ENCODE measurements around the gene TBC1D3B. TPM values are rescaled to one million over a fixed set of nuclear protein-coding genes. Genes with fewer than 3 reads are reported as not detected.
"Not testable (repeated sequence)": the region's sequence is repeated elsewhere in the genome, so short reads cannot be mapped to it uniquely, and the experiment has no call there.

TBC1D3B gene
- polyA plus RNA-seq, 4 donors: 4.3 to 18.7 (median 8.6) TPM

DNA sequence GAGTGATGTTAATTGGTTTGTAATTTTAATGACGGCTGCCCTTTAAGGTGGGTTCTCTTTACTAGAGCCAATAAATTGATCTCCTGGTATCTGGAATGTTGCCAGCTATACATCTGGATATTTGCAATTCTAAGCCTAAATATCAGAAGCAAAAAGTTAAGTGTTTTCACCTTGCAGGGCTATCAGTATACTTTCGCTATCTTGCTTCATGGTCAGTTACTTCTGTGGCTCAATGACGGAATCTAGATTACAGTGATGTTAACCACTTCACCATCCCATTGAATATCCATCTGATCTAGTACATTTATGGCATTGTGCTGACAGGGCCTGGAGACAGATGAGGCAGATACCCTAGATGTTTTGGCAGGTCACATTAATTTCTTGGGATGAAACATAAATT is 44.5 kb downstream of the TBC1D3B start:
- no peak for DNase-seq (ENCODE audit: low read depth in 4 of 4, low spot score in 3 of 4)

DNA sequence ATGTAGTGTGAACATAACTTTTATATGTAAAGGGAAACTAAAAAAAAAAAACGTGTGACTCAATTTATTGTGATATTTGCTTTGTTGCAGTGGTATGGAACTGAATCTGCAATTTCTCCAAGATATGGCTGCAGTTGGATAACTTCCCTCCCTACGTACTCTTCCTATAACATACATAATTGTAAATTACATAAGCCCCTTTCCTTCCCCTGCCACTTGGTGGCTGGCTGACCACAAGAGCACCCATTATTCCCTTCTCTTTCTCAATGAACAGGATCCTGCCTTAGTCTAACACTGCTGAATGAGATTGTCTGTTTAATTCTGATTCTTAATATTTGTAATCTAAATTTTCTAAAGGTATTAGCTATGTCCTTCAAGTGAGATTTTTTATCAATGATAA is 45.0 kb downstream of the TBC1D3B start:
- no peak for DNase-seq (ENCODE audit: low read depth in 4 of 4, low spot score in 3 of 4)

DNA sequence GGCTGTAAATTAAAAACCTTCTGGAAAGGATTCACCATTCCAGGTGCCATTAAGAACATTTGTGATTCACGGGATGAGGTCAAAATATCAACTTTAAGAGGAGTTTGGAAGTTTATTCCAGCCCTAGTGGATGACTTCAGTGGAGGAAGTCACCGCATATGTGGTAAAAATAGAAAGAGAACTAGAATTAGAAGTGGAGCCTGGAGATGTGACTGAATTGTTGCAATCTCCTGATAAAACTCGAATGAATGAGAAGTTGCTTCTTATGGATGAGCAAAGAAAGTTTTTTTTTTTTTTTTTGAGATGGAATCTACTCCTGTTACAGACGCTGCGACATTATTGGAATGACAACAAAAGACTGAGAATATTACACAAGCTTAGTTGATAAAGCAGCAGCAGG is 46.1 kb downstream of the TBC1D3B start:
- DNase-seq (ENCODE audit: low read depth in 4 of 4, low spot score in 3 of 4): no peak

DNA sequence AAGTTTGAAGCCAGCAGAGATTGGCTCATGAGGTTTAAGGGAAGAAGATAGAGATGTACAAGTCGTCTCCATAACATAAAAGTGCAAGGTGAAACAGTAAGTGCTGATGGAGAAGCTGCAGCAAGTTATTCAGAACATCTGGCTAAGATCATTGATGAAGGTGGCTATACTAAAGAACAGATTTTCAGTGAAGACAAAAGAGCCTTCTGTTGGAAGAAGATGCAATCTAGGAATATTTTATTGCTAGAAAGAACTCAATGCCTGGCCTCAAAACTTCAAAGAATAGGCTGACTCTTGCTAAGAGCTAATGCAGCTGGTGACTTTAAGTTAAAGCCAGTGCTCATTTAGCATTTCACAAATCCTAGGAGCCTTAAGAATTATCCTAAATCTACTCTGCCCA is 46.8 kb downstream of the TBC1D3B start:
- no peak for DNase-seq (ENCODE audit: low read depth in 4 of 4, low spot score in 3 of 4)

DNA sequence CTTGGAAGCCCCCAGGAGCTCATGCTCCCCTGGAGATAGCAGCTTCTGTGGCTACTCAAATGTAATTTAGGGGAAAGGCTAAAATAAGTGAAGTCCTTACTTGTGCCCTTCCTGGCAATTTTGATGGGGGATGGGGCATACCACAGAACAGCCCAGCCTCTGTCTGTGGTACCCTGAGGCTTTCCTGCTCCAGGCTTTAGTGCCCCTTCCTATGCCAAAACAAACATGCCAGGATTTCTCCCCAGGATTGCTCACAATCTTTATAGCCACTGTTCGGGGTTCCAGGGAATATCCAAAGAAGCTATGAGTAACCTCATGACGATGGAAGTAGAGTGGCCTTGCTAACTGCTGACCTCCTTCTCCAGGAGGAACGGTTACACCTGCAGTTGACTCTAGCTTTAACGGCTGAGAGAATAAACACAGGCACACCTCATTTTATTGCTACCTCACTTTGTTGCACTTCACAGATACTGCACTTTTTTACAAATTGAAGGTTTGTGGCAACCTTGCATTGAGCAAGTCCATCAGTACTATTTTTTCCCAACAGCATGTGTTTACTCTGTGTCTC is 47.9 kb downstream of the TBC1D3B start:
- no peak for DNase-seq (ENCODE audit: low read depth in 4 of 4, low spot score in 3 of 4)

DNA sequence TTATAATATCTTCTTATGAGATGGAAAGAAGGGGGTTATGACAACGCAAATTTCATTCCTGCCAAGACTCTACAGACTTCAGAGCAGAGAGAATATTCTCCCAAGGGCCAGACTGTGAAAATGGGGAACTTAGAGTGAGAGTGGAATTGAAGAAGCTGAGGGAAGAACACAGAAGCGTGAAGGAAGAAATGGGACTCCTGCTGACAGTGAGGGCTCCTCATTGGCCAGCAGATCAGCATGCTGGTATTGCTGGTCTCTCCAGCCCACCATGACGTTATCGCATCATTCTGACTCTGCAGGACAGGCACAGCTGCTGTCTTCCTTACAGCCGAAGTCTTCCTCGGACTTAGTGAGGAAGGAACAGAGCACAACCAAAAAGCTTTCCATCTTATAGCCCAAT is 48.5 kb downstream of the TBC1D3B start:
- DNase-seq (ENCODE audit: low read depth in 4 of 4, low spot score in 3 of 4): no peak

DNA sequence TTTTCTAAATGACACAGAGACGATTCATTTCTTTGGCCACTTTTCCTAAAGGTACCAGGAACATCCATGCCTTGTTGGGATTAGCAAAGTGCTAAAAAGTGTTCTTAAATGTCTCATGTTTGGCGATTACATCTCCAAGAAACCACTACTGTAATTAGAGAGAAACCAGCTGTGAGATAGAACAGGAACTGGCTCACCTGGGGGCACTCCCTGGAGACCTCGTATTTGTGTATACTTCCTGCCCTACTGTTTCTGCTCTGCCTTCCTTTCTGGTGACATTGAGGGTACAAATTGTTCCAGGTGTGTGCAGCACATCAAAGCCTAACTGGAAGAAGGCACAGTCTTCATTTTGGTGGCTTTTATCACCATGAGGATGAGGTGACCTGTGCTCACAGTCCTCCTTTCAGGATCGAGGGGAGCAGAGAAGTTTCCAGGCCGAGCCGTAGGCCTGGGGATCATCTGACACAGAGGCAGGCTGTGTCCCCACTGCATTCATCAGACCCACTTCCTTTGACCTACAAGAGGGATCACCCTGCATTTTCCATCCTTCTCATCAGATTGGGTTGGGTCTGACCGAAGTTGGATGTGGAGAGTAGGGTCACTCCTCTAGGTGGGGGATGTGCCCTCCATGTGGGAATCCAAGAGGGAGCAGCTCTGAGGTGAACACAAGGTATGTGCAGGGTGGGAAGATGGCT is 49.1 kb downstream of the TBC1D3B start:
- DNase-seq (ENCODE audit: low read depth in 4 of 4, low spot score in 3 of 4): no peak

DNA sequence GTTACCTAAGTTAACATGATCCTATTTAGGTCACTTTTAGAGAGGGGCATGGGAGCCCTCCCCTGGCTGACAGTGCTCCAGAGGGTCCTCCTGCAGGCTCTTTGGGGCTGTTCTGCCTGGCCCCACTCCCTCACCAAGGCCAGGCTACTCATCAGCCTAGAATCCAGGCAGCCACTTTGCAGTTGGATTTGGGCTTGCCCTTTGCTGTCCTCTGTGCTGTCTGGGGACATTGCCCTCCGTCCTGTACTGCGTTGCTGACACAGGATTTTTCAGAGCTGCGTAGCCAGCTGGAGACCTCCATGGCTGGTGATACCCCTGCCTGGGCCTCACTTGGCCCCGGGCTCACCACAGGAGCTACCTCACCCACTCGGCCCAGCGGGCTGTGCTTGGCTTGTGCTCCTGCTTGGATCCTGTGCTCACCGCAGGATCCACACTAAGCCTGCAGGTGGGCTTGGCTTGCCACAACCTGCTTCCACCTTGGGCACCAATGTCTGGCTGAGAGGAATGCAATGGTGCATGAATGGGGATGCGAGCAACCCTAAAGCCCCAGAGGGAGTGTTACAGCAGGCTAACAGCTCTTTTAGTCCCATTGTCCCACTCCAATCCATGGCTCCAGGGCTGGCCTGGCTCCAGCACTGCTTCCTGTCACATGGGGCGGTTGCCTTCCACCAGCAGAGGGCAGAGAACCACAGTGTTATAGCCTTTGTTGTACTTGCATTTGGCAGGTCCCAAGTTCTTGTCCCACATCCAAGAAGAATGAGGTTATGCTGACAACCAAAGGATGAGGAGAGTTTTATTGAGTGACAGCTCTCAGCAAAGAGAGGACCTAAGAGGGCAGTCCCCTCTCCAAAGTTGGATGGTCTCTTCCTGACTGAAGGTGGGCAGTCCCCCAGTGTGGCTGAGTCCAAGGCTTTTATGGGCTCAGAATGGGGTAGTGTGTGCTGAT is 51.3 kb downstream of the TBC1D3B start:
- DNase-seq (ENCODE audit: low read depth in 4 of 4, low spot score in 3 of 4): no peak

DNA sequence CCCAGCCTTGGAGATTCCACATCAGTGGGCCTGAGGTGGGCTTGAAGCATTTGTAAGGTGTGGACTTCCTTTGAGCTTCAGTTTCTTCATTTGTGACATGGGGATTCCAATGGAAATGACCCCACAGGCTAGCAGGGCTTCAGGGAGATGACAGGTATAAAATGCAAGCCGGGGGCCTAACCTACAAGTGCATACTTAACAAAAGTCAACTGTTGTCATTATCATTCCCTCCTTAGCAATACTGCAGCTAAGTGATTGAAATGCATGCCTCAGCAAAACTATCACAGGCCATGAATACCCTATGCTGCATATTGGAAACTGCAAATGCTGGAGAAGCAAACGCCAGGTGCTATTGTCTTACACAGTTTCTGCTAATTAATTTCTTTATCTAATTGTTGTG is 53.0 kb downstream of the TBC1D3B start:
- DNase-seq (ENCODE audit: low read depth in 4 of 4, low spot score in 3 of 4): no peak

DNA sequence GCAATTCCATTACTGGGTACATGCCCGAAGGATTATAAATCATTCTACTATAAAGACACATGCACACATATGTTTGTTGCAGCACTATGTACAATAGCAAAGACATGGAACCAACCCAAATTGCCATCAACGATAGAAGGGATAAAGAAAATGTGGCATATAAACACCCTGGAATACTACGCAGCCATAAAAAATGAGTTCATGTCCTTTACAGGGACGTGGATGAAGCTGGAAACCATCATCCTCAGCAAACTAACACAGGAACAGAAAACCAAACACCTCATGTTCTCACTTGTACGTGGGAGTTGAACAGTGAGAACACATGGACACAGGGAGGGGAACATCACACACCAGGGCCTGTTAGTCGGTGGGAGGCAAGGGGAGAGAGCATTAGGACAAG is 55.3 kb downstream of the TBC1D3B start:
- DNase-seq (ENCODE audit: low read depth in 4 of 4, low spot score in 3 of 4): not testable (repeated sequence)

DNA sequence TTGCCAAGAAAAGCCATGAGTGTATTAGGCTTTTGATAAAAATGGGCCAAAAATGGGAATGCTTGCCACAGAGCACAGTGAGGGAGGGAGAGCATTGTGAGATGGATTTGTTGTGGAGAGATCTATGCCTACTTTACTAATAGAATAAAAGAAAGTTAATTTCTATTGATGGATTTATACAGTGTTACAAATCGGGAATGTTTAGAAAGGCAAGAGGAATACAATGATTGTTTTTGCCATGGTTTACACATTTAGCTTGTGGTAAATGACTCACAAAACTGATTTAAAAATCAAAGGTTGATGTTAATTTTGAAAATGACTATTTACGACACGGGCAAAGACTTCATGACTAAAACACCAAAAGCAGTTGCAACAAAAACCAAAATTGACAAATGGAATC is 56.2 kb downstream of the TBC1D3B start:
- DNase-seq (ENCODE audit: low read depth in 4 of 4, low spot score in 3 of 4): no peak

DNA sequence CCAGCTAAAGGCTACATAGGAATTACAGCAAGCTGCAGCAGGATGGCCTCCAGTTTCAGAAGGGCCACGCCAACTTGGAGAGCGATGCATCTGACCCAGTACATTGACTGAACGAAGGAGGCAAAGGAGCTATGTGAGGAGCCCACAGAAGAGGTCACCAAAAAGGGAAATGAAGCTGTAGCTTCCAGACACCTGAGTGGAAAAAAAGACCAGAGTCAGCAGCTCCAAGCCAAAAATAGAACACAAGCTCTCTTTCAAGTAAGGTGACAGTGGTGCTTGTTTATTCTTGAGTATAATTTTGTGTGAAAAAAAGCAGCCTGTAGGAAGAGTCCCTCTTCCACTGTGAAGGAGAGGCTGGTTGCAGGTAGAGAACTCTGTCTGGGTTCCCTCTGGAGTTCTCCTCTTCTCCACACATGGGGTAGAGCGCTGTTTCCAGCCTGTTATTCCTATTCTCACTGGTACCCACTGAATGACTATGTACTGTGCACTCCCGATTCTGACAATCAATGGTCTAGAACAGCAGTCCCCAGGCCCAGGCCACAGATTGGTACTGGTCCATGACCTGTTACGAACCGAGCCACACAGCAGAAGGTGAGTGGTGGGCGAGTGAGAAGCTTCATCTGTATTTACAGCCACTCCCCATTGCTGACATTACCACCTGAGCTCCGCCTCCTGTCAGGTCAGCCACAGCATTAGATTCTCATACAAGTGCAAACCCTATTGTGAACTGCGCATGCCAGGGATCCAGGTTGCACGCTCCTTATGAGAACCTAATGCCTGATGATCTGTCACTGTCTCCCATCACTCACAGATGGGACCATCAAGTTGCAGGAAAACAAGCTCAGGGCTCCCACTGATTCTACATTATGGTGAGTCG is 57.7 kb downstream of the TBC1D3B start:
- no peak for DNase-seq (ENCODE audit: low read depth in 4 of 4, low spot score in 3 of 4)

DNA sequence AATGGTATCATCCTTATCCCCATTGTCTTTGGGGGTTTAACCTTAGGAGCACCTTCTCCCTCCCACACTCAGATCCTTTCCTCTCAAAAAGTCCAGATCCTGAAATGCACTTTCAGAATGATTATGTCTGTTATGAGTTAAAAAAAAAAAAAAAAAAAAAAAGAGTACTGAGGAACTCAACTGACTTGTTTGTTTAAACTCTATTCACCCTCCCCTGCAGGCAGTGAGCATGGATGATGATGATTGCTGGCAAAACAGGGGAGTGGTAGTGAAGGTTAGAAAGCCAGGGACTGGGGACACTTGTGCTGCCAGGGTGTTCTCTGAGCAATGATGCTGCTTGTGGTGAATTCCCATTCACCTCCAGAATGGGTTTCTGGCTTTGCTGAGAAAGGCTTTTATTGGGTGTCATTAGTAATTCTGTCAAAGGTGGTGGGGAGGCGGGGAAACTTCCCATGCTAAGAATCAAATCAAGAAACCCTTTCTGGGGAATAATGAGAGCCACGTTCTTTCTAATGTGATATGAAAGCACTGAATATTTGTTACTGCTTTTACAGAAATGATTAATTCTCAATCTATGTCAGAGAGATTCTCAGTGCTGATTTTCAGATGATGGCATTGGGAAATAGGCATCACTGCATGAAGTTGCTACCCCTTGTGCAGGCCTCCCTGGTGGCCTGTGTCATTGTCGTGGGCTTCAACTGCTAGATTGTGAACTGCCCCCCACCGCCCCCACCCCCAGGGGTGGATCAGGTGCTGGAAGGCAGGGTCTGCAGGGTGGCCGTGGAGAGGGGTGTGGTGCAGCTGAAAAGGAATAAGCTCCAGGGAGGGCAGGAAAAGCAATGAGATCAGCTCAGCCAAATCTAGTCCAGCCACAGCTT is 58.7 kb downstream of the TBC1D3B start:
- DNase-seq (ENCODE audit: low read depth in 4 of 4, low spot score in 3 of 4): no peak

Other genes starting within 250 kb of the TBC1D3B start
- 1 to 10 TPM; 1.4 to 3.6 (median 2.3) TPM for gene RDM1, start 245.9 kb downstream of the TBC1D3B start, polyA plus RNA-seq (ENCODE audit: insufficient read length in 4 of 4)
- not detected for gene LYZL6, start 232.9 kb downstream of the TBC1D3B start, polyA plus RNA-seq (ENCODE audit: insufficient read length in 4 of 4)
- gene CCL16, start 195.1 kb downstream of the TBC1D3B start, polyA plus RNA-seq (ENCODE audit: insufficient read length in 4 of 4): under 1 TPM in 3 of 4 donors, not detected in 1; 0.10 to 0.53 (median 0.19) TPM
- gene CCL14, start 189.9 kb downstream of the TBC1D3B start, polyA plus RNA-seq (ENCODE audit: insufficient read length in 4 of 4): 10 to 100 TPM; 14.5 to 17.6 (median 16.0) TPM
- gene CCL15, start 175.1 kb downstream of the TBC1D3B start, polyA plus RNA-seq (ENCODE audit: insufficient read length in 4 of 4): 1 to 10 TPM in 3 of 4 donors, under 1 TPM in 1; 0.37 to 7.5 (median 5.2) TPM
- not detected for gene CCL23, start 158.7 kb downstream of the TBC1D3B start, polyA plus RNA-seq (ENCODE audit: insufficient read length in 4 of 4)
- 1 to 10 TPM in 1 of 4 donors, not detected in 3; 2.4 TPM for gene CCL18, start 112.4 kb downstream of the TBC1D3B start, polyA plus RNA-seq (ENCODE audit: insufficient read length in 4 of 4)
- 10 to 100 TPM in 1 of 4 donors, 1 to 10 TPM in 2, under 1 TPM in 1; 0.29 to 38.4 (median 2.1) TPM for gene CCL3, start 86.5 kb downstream of the TBC1D3B start, polyA plus RNA-seq (ENCODE audit: insufficient read length in 4 of 4)
- gene CCL4, start 72.8 kb downstream of the TBC1D3B start, polyA plus RNA-seq (ENCODE audit: insufficient read length in 4 of 4): 10 to 100 TPM in 1 of 4 donors, 1 to 10 TPM in 1, under 1 TPM in 2; 0.16 to 34.9 (median 0.86) TPM
- gene CCL3L1, start 20.1 kb upstream of the TBC1D3B start, polyA plus RNA-seq (ENCODE audit: insufficient read length in 4 of 4): 10 to 100 TPM in 1 of 4 donors, 1 to 10 TPM in 1, under 1 TPM in 1, not detected in 1; 0.79 to 12.1 (median 1.6) TPM
- 10 to 100 TPM in 1 of 4 donors, 1 to 10 TPM in 2, not detected in 1; 1.1 to 25.8 (median 1.4) TPM for gene CCL4L2, start 34.4 kb upstream of the TBC1D3B start, polyA plus RNA-seq (ENCODE audit: insufficient read length in 4 of 4)
- 1 to 10 TPM in 1 of 4 donors, under 1 TPM in 1, not detected in 2; 0.25 to 1.8 TPM for gene TBC1D3I, start 87.9 kb upstream of the TBC1D3B start, polyA plus RNA-seq (ENCODE audit: insufficient read length in 4 of 4)
- gene TBC1D3G, start 147.2 kb upstream of the TBC1D3B start, polyA plus RNA-seq (ENCODE audit: insufficient read length in 4 of 4): not detected
- gene TBC1D3H, start 211.8 kb upstream of the TBC1D3B start, polyA plus RNA-seq (ENCODE audit: insufficient read length in 4 of 4): not detected